Stomach (tissue), 9 donors: Measurements from ENCODE around the gene FAF2. TPM values are rescaled to one million over a fixed set of nuclear protein-coding genes. Genes with fewer than 3 reads are reported as not detected.

Experiments
- DNase-seq, 2 donors: peaks; one replicate each; pipeline versions ENCODE4 v3.0.0 to v3.0.0-alpha.2; 2013 to 2019
- H3K27ac ChIP-seq, 5 donors: fragments of 200-600 bp in 4 of 5; sonication (generic) in 4 of 5; one replicate each; pipeline ENCODE4 v1.5.1; 2013 to 2019; ENCODE audit warnings: mild to moderate bottlenecking in 1 of 5, moderate library complexity in 1 of 5
- H3K27me3 ChIP-seq, 3 donors: fragments of 200-600 bp; sonication (generic); one replicate each; pipeline ENCODE4 v1.5.1; 2017 to 2019; ENCODE audit warnings: mixed run types in 1 of 3
- H3K36me3 ChIP-seq, 4 donors: fragments of 200-600 bp; sonication (generic); 1 replicate in 3 of 4; 2 replicates in 1 of 4; pipeline ENCODE4 v1.5.1; 2016 to 2019
- H3K4me1 ChIP-seq, 4 donors: fragments of 200-600 bp; sonication (generic); one replicate each; pipeline ENCODE4 v1.5.1; 2016 to 2019
- H3K4me3 ChIP-seq, 4 donors: fragments of 200-600 bp; sonication (generic) in 3 of 4; one replicate each; pipeline ENCODE4 v1.5.1; 2016 to 2019; ENCODE audit warnings: mild to moderate bottlenecking in 1 of 4
- H3K9me3 ChIP-seq, 4 donors: fragments of 200-600 bp; sonication (generic); one replicate each; pipeline ENCODE4 v1.5.1; 2016 to 2019
- CTCF ChIP-seq, 7 experiments: fragments of 450-650 bp in 4 of 7; fragments of 200-600 bp in 3 of 7; sonication (generic) in 3 of 7; IDR thresholded peaks; one replicate each; pipeline ENCODE4 v1.5.1; 2016 to 2019; ENCODE audit warnings: antibody characterized with exemption in 7 of 7, control low read depth in 2 of 7, mild to moderate bottlenecking in 1 of 7
- EP300 ChIP-seq: sonication (generic); formaldehyde crosslinking; IDR thresholded peaks from one replicate; pipeline ENCODE4 v1.6.1; 2017; ENCODE audit warnings: antibody characterized with exemption
- POLR2A ChIP-seq, 4 donors: fragments of 450-650 bp; IDR thresholded peaks; one replicate each; pipeline ENCODE4 v1.6.1; 2016; ENCODE audit warnings: antibody characterized with exemption in 4 of 4, control low read depth in 2 of 4, mild to moderate bottlenecking in 1 of 4, moderate library complexity in 1 of 4
- POLR2AphosphoS5 ChIP-seq, 3 donors: sonication (generic); formaldehyde crosslinking; IDR thresholded peaks; one replicate each; pipeline ENCODE4 v1.6.1; 2016; ENCODE audit warnings: antibody characterized with exemption in 3 of 3
- WGBS, 5 donors: extraction: QIAGEN DNeasy Blood & Tissue Kit in 3 of 5; methylation state at CpG; one replicate each; pipeline versions ENCODE4 v1.1.5 to v1.1.7; 2013 to 2018; 5-methylcytosine and 5-hydroxymethylcytosine counted together
- intact Hi-C: fragments of 100-400 bp; cut with DNase I; formaldehyde crosslinking; loops from one replicate; pipeline ENCODE4 v1.15.1; 2023; ENCODE audit warnings: low total_unique reads
- polyA plus RNA-seq, 3 donors: library from polyadenylated mRNA; stranded (reverse); fragments of 200-250 nt; gene quantifications; one replicate each; pipeline ENCODE4 v1.2.3, GENCODE V29; 2013
- total RNA-seq, 5 donors: library from RNA; depleted of rRNA; stranded (reverse); fragments of >200 nt; gene quantifications; one replicate each; pipeline versions ENCODE4 v1.1.0 to v1.2.3, GENCODE V29; 2014 to 2016
- donor health status: healthy with polysubstance abuse.
- donor health status: Bipolar disorder and iron deficiency.
- donor health status: healthy.

The FAF2 gene
- total and polyA plus RNA-seq, 8 donors = 5.7 to 57.2 (median 22.6) TPM

GRCh38 chr5:176519810-176520720, 71.9 kb downstream of the FAF2 start:
- Histone ChIP-seq H3K27ac (no peak overlapping the region), H3K4me3 (no peak overlapping the region), H3K9me3 (no peaks in the 10 kb centered on the region), H3K36me3 (no peaks in the 10 kb centered on the region), H3K4me1 (no peaks in the 10 kb centered on the region), H3K27me3 (no peaks in the 10 kb centered on the region)
- DNase-seq = no peak
- 51 to 65% (median 59%) methylated on average over 16 of the region's 16 CpGs for WGBS, 5 donors
- TF ChIP-seq CTCF (IDR thresholded peaks at IDR 0.05) (no peak), POLR2AphosphoS5 (IDR thresholded peaks at IDR 0.05) (no peak), EP300 (no peak), POLR2A (IDR thresholded peaks at IDR 0.05) (no peak)
- intact Hi-C loops = no loop called here

- Histone ChIP-seq H3K27ac (no peak overlapping the region), H3K27me3 (no peaks in the 10 kb centered on the region), H3K36me3 (peaks cover 0 to 8% (median under 1%) of the 10 kb centered on the region in 4 donors), H3K4me1 (no peaks in the 10 kb centered on the region), H3K9me3 (no peaks in the 10 kb centered on the region), H3K4me3 (no peak overlapping the region)
- DNase-seq = no peak
- TF ChIP-seq EP300 (no peak), POLR2AphosphoS5 (IDR thresholded peaks at IDR 0.05) (no peak), CTCF (IDR thresholded peaks at IDR 0.05) (no peak), POLR2A (IDR thresholded peaks at IDR 0.05) (no peak)
- intact Hi-C loops = no loop called here
- WGBS, 5 donors = 78 to 88% (median 82%) methylated on average over 7 of the region's 7 CpGs
Observed at GRCh38 chr5:176521286-176521685, 73.1 kb downstream of the FAF2 start.

GRCh38 chr5:176521699-176522263, 73.6 kb downstream of the FAF2 start:
- TF ChIP-seq POLR2A (IDR thresholded peaks at IDR 0.05) (no peak), CTCF (IDR thresholded peaks at IDR 0.05) (no peak), POLR2AphosphoS5 (IDR thresholded peaks at IDR 0.05) (no peak), EP300 (no peak)
- Histone ChIP-seq H3K9me3 (no peaks in the 10 kb centered on the region), H3K36me3 (peaks cover 0 to 11% (median 2%) of the 10 kb centered on the region in 4 donors), H3K4me3 (no peak overlapping the region), H3K27ac (no peak overlapping the region), H3K4me1 (no peaks in the 10 kb centered on the region), H3K27me3 (no peaks in the 10 kb centered on the region)
- intact Hi-C loops = no loop called here
- WGBS, 5 donors = 66 to 79% (median 71%) methylated on average over 10 of the region's 10 CpGs
- no peak for DNase-seq

GRCh38 chr5:176524138-176524537, 76.0 kb downstream of the FAF2 start:
- DNase-seq = no peak
- Histone ChIP-seq H3K4me1 (peaks cover 0 to 4% (median 0%) of the 10 kb centered on the region in 4 donors), H3K36me3 (peaks cover 14 to 34% (median 25%) of the 10 kb centered on the region in 4 donors), H3K27me3 (no peaks in the 10 kb centered on the region), H3K27ac (no peak overlapping the region), H3K9me3 (no peaks in the 10 kb centered on the region), H3K4me3 (no peak overlapping the region)
- intact Hi-C loops = no loop called here
- no peak for TF ChIP-seq CTCF (IDR thresholded peaks at IDR 0.05)
- WGBS, 5 donors = 82 to 93% (median 90%) methylated on average over 6 of the region's 6 CpGs
